ENCODE data around the gene NHLRC2.

DNA sequence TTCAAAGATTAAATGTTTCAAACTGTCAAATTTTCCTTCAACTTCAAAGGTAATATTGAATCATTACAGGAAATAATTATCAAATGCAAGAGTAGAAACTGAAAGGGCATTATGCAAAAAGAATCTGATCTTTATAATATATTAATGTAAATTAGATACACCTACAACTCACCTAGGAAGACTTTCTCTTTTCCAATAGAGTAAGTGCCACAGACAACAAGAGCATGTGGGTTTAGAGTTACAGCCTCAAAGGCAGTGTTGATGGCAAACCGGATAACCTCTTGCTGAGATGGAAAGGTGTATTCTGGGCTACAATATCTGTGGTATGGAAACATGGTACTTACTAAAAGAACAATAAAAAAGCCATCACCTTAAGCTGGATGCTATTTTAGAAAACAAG lies 12.3 kb upstream of the NHLRC2 start:
- TF ChIP-seq, protein P1, sequence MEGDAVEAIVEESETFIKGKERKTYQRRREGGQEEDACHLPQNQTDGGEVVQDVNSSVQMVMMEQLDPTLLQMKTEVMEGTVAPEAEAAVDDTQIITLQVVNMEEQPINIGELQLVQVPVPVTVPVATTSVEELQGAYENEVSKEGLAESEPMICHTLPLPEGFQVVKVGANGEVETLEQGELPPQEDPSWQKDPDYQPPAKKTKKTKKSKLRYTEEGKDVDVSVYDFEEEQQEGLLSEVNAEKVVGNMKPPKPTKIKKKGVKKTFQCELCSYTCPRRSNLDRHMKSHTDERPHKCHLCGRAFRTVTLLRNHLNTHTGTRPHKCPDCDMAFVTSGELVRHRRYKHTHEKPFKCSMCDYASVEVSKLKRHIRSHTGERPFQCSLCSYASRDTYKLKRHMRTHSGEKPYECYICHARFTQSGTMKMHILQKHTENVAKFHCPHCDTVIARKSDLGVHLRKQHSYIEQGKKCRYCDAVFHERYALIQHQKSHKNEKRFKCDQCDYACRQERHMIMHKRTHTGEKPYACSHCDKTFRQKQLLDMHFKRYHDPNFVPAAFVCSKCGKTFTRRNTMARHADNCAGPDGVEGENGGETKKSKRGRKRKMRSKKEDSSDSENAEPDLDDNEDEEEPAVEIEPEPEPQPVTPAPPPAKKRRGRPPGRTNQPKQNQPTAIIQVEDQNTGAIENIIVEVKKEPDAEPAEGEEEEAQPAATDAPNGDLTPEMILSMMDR (IDR thresholded peaks at IDR 0.05), result no peak
- TF ChIP-seq EZH2 (IDR thresholded peaks at IDR 0.05; ENCODE audit: borderline replicate concordance, insufficient read depth, low read depth, low read length, poor library complexity, severe bottlenecking), result no peak

Data from B cell (primary cell).